Esophagus muscularis mucosa (tissue), 4 donors: ENCODE data around the gene URM1. TPM values are rescaled to one million over a fixed set of nuclear protein-coding genes. Genes with fewer than 3 reads are reported as not detected.

Experiments used
- DNase-seq: peaks from one replicate; pipeline ENCODE4 v3.0.0-alpha.2; 2017; ENCODE audit errors: extremely low spot score
- H3K27ac ChIP-seq, 4 donors: fragments of 200-600 bp; sonication (generic); replicated peaks in 1 of 4; 1 replicate in 3 of 4; 2 replicates in 1 of 4; pipeline ENCODE4 v1.5.1; 2016 to 2019; ENCODE audit warnings: mild to moderate bottlenecking in 1 of 4
- H3K27me3 ChIP-seq, 4 donors: fragments of 200-600 bp; sonication (generic); one replicate each; pipeline versions ENCODE4 v1.5.1 to v1.6.0; 2016 to 2019
- H3K36me3 ChIP-seq, 4 donors: fragments of 200-600 bp; sonication (generic); one replicate each; pipeline ENCODE4 v1.5.1; 2016 to 2019
- H3K4me1 ChIP-seq, 4 donors: fragments of 200-600 bp; sonication (generic); one replicate each; pipeline ENCODE4 v1.5.1; 2016 to 2019
- H3K4me3 ChIP-seq, 4 donors: fragments of 200-600 bp; sonication (generic); 1 replicate in 2 of 4; 2 replicates in 2 of 4; pipeline ENCODE4 v1.5.1; 2016 to 2019; ENCODE audit warnings: mild to moderate bottlenecking in 4 of 4, moderate library complexity in 1 of 4
- H3K9me3 ChIP-seq, 4 donors: fragments of 200-600 bp; sonication (generic); 1 replicate in 3 of 4; 2 replicates in 1 of 4; pipeline ENCODE4 v1.5.1; 2016 to 2019
- CTCF ChIP-seq, 3 experiments: fragments of 200-600 bp in 2 of 3; fragments of 450-650 bp in 1 of 3; sonication (generic) in 2 of 3; IDR thresholded peaks; one replicate each; pipeline ENCODE4 v1.5.1; 2017 to 2019; ENCODE audit warnings: antibody characterized with exemption in 3 of 3, mild to moderate bottlenecking in 2 of 3, moderate library complexity in 1 of 3
- EP300 ChIP-seq: sonication (generic); formaldehyde crosslinking; IDR thresholded peaks from one replicate; pipeline ENCODE4 v1.6.1; 2017; ENCODE audit warnings: antibody characterized with exemption
- POLR2A ChIP-seq: fragments of 450-650 bp; IDR thresholded peaks from one replicate; pipeline ENCODE4 v1.6.1; 2017; ENCODE audit warnings: antibody characterized with exemption, moderate library complexity, mild to moderate bottlenecking, low read depth
- POLR2AphosphoS5 ChIP-seq, 2 donors: sonication (generic); formaldehyde crosslinking; IDR thresholded peaks; one replicate each; pipeline ENCODE4 v1.6.1; 2017; ENCODE audit warnings: antibody characterized with exemption in 2 of 2
- WGBS: methylation state at CpG from one replicate; pipeline ENCODE4 v1.1.5; 2018; 5-methylcytosine and 5-hydroxymethylcytosine counted together
- intact Hi-C: fragments of 100-400 bp; cut with DNase I; formaldehyde crosslinking; loops from one replicate; pipeline ENCODE4 v1.15.1; 2023
- total RNA-seq, 4 donors: library from RNA; depleted of rRNA; stranded (reverse); fragments of >200 nt; gene quantifications; one replicate each; pipeline versions ENCODE4 v1.1.0 to v1.2.1, GENCODE V29; 2016

URM1 gene
- total RNA-seq, 4 donors from 2014 or later: 25.3 to 36.8 (median 28.3) TPM

- Histone ChIP-seq H3K4me3 (no peak overlapping the region), H3K4me1 (peaks cover 15 to 20% (median 17%) of the 10 kb centered on the region in 4 donors), H3K27ac (no peak overlapping the region), H3K9me3 (no peaks in the 10 kb centered on the region), H3K27me3 (peaks cover 0 to 53% (median 3%) of the 10 kb centered on the region in 4 donors), H3K36me3 (no peaks in the 10 kb centered on the region)
- 75% methylated on average over 6 of the region's 6 CpGs for WGBS
- no peak for DNase-seq
- TF ChIP-seq POLR2A (no peak), CTCF (IDR thresholded peaks at IDR 0.05) (no peak), EP300 (no peak), POLR2AphosphoS5 (IDR thresholded peaks at IDR 0.05) (no peak)
- intact Hi-C loops: no loop called here
Observed at GRCh38 chr9:128416014-128416413, 44.8 kb downstream of the URM1 start.

DNA sequence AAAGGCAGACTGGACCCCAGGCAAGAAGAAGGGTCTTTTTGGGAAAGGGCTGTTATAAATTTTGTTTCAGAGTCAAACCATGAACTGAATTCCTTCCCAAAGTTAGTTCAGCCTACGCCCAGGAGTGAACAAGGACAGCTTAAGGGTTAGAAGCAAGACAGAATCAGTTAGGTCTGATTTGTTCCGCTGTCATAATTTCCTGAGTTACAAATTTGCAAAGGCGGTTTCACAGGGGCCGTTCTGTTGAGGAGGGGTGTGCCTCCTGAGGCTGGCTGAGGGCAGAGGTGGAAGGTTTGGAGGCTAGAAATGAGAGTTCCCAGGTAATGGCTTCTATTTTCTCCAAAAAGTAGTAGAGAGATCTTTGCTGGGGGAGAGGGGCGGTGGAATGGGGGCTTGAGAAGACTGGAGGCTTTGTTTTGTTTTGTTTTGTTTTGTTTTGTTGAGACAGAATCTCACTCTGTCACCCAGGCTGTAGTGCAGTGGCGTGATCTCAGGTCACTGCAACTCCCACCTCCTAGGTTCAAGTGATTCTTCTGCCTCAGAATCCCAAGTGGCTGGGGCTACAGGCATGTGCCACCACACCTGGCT is 45.4 kb downstream of the URM1 start:
- TF ChIP-seq EP300 (no peak), POLR2A (no peak), CTCF (IDR thresholded peaks at IDR 0.05) (no peak), POLR2AphosphoS5 (IDR thresholded peaks at IDR 0.05) (no peak)
- 75% methylated on average over 6 of the region's 6 CpGs for WGBS
- Histone ChIP-seq H3K9me3 (no peaks in the 10 kb centered on the region), H3K27ac (no peak overlapping the region), H3K27me3 (peaks cover 0 to 51% (median 3%) of the 10 kb centered on the region in 4 donors), H3K36me3 (no peaks in the 10 kb centered on the region), H3K4me3 (no peak overlapping the region), H3K4me1 (peaks cover 15 to 25% (median 22%) of the 10 kb centered on the region in 4 donors)
- no peak for DNase-seq
- intact Hi-C loops: no loop called here

- intact Hi-C loops: no loop called here
- H3K4me3 ChIP-seq: peak overlapping the region; percentile 87 to 100 (median 94)
- H3K9me3 ChIP-seq: no peaks in the 10 kb centered on the region
- H3K36me3 ChIP-seq: peaks cover 0 to 13% (median 6%) of the 10 kb centered on the region in 4 donors
- WGBS: 5% methylated on average over 23 of the region's 28 CpGs
- TF ChIP-seq EP300: no peak
- no peak for TF ChIP-seq CTCF (IDR thresholded peaks at IDR 0.05)
- no peak for TF ChIP-seq POLR2A
- TF ChIP-seq POLR2AphosphoS5 (IDR thresholded peaks at IDR 0.05): no peak
- H3K4me1 ChIP-seq: peaks cover 15 to 31% (median 28%) of the 10 kb centered on the region in 4 donors
- peak overlapping the region in 3 of 4 donors; percentile 80 to 91 (median 82) for H3K27ac ChIP-seq
- peaks cover 0 to 25% (median 0%) of the 10 kb centered on the region in 4 donors for H3K27me3 ChIP-seq
- no peak for DNase-seq
Observed at GRCh38 chr9:128419061-128419925, 48.1 kb downstream of the URM1 start.

DNA sequence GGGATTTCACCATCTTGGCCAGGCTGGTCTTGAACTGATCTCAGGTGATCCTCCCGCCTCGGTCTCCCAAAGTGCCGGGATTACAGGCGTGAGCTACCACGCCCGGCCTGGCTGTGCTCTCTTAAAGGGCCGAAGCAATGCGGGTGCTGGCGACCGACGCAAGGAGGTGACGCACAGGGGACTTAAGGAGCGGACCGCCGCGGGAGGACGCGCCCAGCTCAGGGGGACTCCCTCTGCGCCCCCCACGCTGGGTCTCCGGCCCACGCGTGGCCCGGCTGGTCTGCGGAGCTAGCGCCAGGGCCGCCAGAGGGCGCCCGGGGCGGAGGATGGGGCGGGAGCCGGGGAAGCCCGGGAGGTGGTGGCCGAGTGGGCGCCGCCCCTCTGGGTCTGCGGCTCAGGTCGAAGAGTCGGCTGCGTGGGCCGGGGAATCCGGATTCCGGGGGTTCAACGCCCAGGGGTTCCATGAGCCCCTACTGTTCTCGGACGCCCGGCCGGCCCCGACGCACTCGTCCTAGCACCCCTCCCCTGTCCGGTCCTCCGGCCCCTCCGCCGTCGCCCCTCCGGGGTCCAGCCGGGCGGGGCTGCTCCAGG is 49.0 kb downstream of the URM1 start:
- H3K27me3 ChIP-seq: peaks cover 0 to 17% (median 0%) of the 10 kb centered on the region in 4 donors
- DNase-seq: no peak
- TF ChIP-seq CTCF (IDR thresholded peaks at IDR 0.05) (peak; percentile 78 to 87 (median 82)), POLR2A (no peak), POLR2AphosphoS5 (IDR thresholded peaks at IDR 0.05) (no peak)
- peaks cover 0 to 21% (median 9%) of the 10 kb centered on the region in 4 donors for H3K36me3 ChIP-seq
- H3K4me3 ChIP-seq: peak overlapping the region; percentile 87 to 100 (median 94)
- peaks cover 15 to 31% (median 28%) of the 10 kb centered on the region in 4 donors for H3K4me1 ChIP-seq
- WGBS: 0% methylated on average over 30 of the region's 59 CpGs
- no peaks in the 10 kb centered on the region for H3K9me3 ChIP-seq
- intact Hi-C loops: no loop called here
- peak overlapping the region; percentile 77 to 91 (median 81) for H3K27ac ChIP-seq
